Hematopoietic multipotent progenitor cell treated with erythropoietin and hydrocortisone succinate and interleukin-3 and kit ligand, for 4 days (in vitro differentiated cells): ENCODE measurements around the gene TUBB1.

ENCODE experiments used
- DNase-seq: peaks from one replicate; pipeline ENCODE4 v3.0.0-alpha.2; 2015

TUBB1 gene

GRCh38 chr20:59044796-59045195 is 25.6 kb downstream of the TUBB1 start:
- no peak for DNase-seq

- DNase-seq = no peak
Measured at GRCh38 chr20:59046862-59047261, 27.6 kb downstream of the TUBB1 start.

GRCh38 chr20:59047938-59048680 is 28.9 kb downstream of the TUBB1 start:
- no peak for DNase-seq

GRCh38 chr20:59048681-59049030 is 29.4 kb downstream of the TUBB1 start:
- no peak for DNase-seq

- DNase-seq = no peak
Measured at GRCh38 chr20:59050437-59050836, 31.2 kb downstream of the TUBB1 start.

- no peak for DNase-seq
Measured at GRCh38 chr20:59051666-59052185, 32.5 kb downstream of the TUBB1 start.

GRCh38 chr20:59055302-59055701 is 36.1 kb downstream of the TUBB1 start:
- DNase-seq = peak; percentile 63

- DNase-seq = no peak
Measured at GRCh38 chr20:59062081-59062480, 42.9 kb downstream of the TUBB1 start.

- DNase-seq = no peak
Measured at GRCh38 chr20:59063358-59064213, 44.4 kb downstream of the TUBB1 start.

- no peak for DNase-seq
Measured at GRCh38 chr20:59064214-59064722, 45.0 kb downstream of the TUBB1 start.

GRCh38 chr20:59068534-59068933 is 49.3 kb downstream of the TUBB1 start:
- DNase-seq = no peak

GRCh38 chr20:59069026-59069425 is 49.8 kb downstream of the TUBB1 start:
- DNase-seq = no peak

GRCh38 chr20:59071216-59071615 is 52.0 kb downstream of the TUBB1 start:
- no peak for DNase-seq

- DNase-seq = no peak
Measured at GRCh38 chr20:59073582-59073981, 54.4 kb downstream of the TUBB1 start.

- no peak for DNase-seq
Measured at GRCh38 chr20:59074456-59074855, 55.2 kb downstream of the TUBB1 start.

GRCh38 chr20:59075934-59076508 is 56.8 kb downstream of the TUBB1 start:
- DNase-seq = no peak
